Esophagus muscularis mucosa (tissue), 4 donors: ENCODE measurements around the gene EBF3. TPM values are rescaled to one million over a fixed set of nuclear protein-coding genes. Genes with fewer than 3 reads are reported as not detected.

Experiments used
- DNase-seq: peaks from one replicate; pipeline ENCODE4 v3.0.0-alpha.2; 2017; ENCODE audit errors: extremely low spot score
- H3K27ac ChIP-seq, 4 donors: fragments of 200-600 bp; sonication (generic); replicated peaks in 1 of 4; 1 replicate in 3 of 4; 2 replicates in 1 of 4; pipeline ENCODE4 v1.5.1; 2016 to 2019; ENCODE audit warnings: mild to moderate bottlenecking in 1 of 4
- H3K27me3 ChIP-seq, 4 donors: fragments of 200-600 bp; sonication (generic); one replicate each; pipeline versions ENCODE4 v1.5.1 to v1.6.0; 2016 to 2019
- H3K36me3 ChIP-seq, 4 donors: fragments of 200-600 bp; sonication (generic); one replicate each; pipeline ENCODE4 v1.5.1; 2016 to 2019
- H3K4me1 ChIP-seq, 4 donors: fragments of 200-600 bp; sonication (generic); one replicate each; pipeline ENCODE4 v1.5.1; 2016 to 2019
- H3K4me3 ChIP-seq, 4 donors: fragments of 200-600 bp; sonication (generic); 1 replicate in 2 of 4; 2 replicates in 2 of 4; pipeline ENCODE4 v1.5.1; 2016 to 2019; ENCODE audit warnings: mild to moderate bottlenecking in 4 of 4, moderate library complexity in 1 of 4
- H3K9me3 ChIP-seq, 4 donors: fragments of 200-600 bp; sonication (generic); 1 replicate in 3 of 4; 2 replicates in 1 of 4; pipeline ENCODE4 v1.5.1; 2016 to 2019
- EP300 ChIP-seq: sonication (generic); formaldehyde crosslinking; IDR thresholded peaks from one replicate; pipeline ENCODE4 v1.6.1; 2017; ENCODE audit warnings: antibody characterized with exemption
- POLR2A ChIP-seq: fragments of 450-650 bp; IDR thresholded peaks from one replicate; pipeline ENCODE4 v1.6.1; 2017; ENCODE audit warnings: antibody characterized with exemption, moderate library complexity, mild to moderate bottlenecking, low read depth
- POLR2AphosphoS5 ChIP-seq, 2 donors: sonication (generic); formaldehyde crosslinking; IDR thresholded peaks; one replicate each; pipeline ENCODE4 v1.6.1; 2017; ENCODE audit warnings: antibody characterized with exemption in 2 of 2
- WGBS: methylation state at CpG from one replicate; pipeline ENCODE4 v1.1.5; 2018; 5-methylcytosine and 5-hydroxymethylcytosine counted together
- intact Hi-C: fragments of 100-400 bp; cut with DNase I; formaldehyde crosslinking; loops from one replicate; pipeline ENCODE4 v1.15.1; 2023
- total RNA-seq, 4 donors: library from RNA; depleted of rRNA; stranded (reverse); fragments of >200 nt; gene quantifications; one replicate each; pipeline versions ENCODE4 v1.1.0 to v1.2.1, GENCODE V29; 2016
- TF ChIP-seq, protein P1 (sequence below), 3 experiments: fragments of 200-600 bp in 2 of 3; fragments of 450-650 bp in 1 of 3; sonication (generic) in 2 of 3; IDR thresholded peaks; one replicate each; pipeline ENCODE4 v1.5.1; 2017 to 2019; ENCODE audit warnings: antibody characterized with exemption in 3 of 3, mild to moderate bottlenecking in 2 of 3, moderate library complexity in 1 of 3

The EBF3 gene
- total RNA-seq, 4 donors from 2014 or later: 2.9 to 7.3 (median 5.2) TPM

DNA sequence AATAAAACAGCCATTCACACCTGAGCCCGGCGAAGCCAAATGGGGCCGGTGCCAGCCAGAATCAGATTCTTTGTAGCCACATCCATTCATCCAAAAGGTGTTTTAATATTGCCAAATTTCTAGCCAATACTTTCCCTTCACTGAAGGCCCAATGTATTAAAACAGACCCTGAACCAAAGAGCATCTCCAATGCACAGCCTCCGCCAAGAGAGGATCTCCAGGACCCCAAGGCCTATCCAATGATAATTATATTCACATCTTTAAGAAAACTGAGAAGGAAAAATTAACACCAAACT is 12.2 kb downstream of the EBF3 start:
- H3K9me3 ChIP-seq: no peaks in the 10 kb centered on the region
- no peaks in the 10 kb centered on the region for H3K36me3 ChIP-seq
- no peak for DNase-seq
- TF ChIP-seq POLR2A (no peak), EP300 (no peak), POLR2AphosphoS5 (IDR thresholded peaks at IDR 0.05) (no peak)
- TF ChIP-seq, protein P1, sequence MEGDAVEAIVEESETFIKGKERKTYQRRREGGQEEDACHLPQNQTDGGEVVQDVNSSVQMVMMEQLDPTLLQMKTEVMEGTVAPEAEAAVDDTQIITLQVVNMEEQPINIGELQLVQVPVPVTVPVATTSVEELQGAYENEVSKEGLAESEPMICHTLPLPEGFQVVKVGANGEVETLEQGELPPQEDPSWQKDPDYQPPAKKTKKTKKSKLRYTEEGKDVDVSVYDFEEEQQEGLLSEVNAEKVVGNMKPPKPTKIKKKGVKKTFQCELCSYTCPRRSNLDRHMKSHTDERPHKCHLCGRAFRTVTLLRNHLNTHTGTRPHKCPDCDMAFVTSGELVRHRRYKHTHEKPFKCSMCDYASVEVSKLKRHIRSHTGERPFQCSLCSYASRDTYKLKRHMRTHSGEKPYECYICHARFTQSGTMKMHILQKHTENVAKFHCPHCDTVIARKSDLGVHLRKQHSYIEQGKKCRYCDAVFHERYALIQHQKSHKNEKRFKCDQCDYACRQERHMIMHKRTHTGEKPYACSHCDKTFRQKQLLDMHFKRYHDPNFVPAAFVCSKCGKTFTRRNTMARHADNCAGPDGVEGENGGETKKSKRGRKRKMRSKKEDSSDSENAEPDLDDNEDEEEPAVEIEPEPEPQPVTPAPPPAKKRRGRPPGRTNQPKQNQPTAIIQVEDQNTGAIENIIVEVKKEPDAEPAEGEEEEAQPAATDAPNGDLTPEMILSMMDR (IDR thresholded peaks at IDR 0.05): no peak
- 89% methylated on average over 4 of the region's 4 CpGs for WGBS
- peaks cover 17 to 46% (median 24%) of the 10 kb centered on the region in 4 donors for H3K4me1 ChIP-seq
- intact Hi-C loops: no loop called here
- H3K4me3 ChIP-seq: no peak overlapping the region
- H3K27me3 ChIP-seq: peaks cover 0 to 71% (median 10%) of the 10 kb centered on the region in 4 donors
- peak overlapping the region in 2 of 4 donors; percentile 27 to 30 for H3K27ac ChIP-seq

DNA sequence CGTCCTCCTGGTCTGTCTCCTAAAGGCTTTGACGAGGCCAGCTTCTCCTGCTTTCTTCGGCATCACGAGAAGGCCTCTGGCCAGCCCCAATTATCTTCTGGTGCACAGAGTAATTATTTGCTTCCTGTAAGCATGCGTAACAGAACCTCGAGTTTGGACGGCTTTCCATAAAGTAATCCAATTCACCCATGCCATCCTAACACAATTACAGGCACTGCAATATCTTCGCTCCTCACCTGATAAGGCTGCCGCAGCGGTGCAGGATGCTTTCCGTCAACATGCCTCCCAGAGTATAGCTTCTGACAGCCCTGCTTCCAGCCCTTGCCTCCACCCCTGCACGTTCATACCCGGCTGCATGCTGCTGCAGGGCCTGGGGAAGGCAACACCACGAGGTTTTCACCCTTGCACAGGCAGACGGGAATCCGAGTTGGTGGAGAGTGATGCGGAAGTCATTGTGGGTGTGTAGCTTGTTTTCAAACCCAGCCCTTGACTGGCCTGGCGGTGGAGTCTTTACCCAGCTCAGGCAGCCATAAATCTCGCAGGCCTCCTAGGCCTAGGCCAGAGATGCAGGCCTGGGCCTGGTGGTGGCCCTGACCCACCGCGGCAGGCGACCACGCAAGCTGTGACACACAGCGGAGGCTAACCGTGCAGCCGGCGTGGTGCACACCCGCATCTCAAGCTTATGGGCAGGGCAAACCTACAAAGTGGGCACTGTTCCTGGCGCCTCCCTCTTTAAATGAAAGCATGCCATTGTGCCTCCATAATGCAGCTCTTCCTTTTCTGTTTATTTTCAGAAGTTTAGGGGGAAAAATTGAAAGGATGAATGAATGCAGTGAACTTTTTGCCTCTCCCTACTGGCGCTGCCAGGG is 12.7 kb downstream of the EBF3 start:
- no peak for DNase-seq
- TF ChIP-seq POLR2A (no peak), POLR2AphosphoS5 (IDR thresholded peaks at IDR 0.05) (no peak), EP300 (no peak)
- TF ChIP-seq, protein P1 (IDR thresholded peaks at IDR 0.05): no peak
- peaks cover 17 to 52% (median 24%) of the 10 kb centered on the region in 4 donors for H3K4me1 ChIP-seq
- intact Hi-C loops: no loop called here
- WGBS: 84% methylated on average over 26 of the region's 30 CpGs
- H3K27ac ChIP-seq: peak overlapping the region in 3 of 4 donors; percentile 1 to 30 (median 27)
- peaks cover 0 to 71% (median 4%) of the 10 kb centered on the region in 4 donors for H3K27me3 ChIP-seq
- H3K9me3 ChIP-seq: no peaks in the 10 kb centered on the region
- H3K36me3 ChIP-seq: no peaks in the 10 kb centered on the region
- H3K4me3 ChIP-seq: no peak overlapping the region

GRCh38 chr10:129950676-129951075 is 13.4 kb downstream of the EBF3 start:
- Histone ChIP-seq H3K4me1 (peaks cover 21 to 53% (median 24%) of the 10 kb centered on the region in 4 donors), H3K36me3 (no peaks in the 10 kb centered on the region), H3K27me3 (peaks cover 0 to 71% (median 2%) of the 10 kb centered on the region in 4 donors), H3K9me3 (no peaks in the 10 kb centered on the region), H3K27ac (peak overlapping the region in 3 of 4 donors; percentile 1 to 30 (median 27)), H3K4me3 (no peak overlapping the region)
- no peak for DNase-seq
- TF ChIP-seq EP300 (no peak), POLR2A (no peak), POLR2AphosphoS5 (IDR thresholded peaks at IDR 0.05) (no peak)
- TF ChIP-seq, protein P1 (IDR thresholded peaks at IDR 0.05): no peak
- 77% methylated on average over 2 of the region's 2 CpGs for WGBS
- intact Hi-C loops: no loop called here

DNA sequence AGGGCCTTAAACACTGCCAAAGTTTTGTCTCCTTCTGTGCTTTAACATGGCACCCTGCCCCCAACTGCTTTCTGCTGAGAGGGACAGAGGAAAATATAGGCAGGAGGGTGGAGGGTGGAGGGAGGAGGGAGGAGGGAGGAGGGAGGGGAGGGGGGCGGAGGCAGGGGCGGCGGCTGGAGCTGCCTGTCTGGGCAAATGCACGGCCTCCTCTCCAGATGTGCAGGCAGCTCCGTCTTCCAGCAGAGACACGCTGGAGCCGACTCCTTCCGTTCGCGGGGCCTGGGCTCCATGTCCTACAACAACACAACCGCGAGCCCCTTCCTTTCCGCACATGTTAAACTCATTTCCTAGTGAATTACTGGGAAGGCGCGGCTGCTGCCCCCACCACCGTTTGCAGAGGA is 14.2 kb downstream of the EBF3 start:
- Histone ChIP-seq H3K9me3 (no peaks in the 10 kb centered on the region), H3K36me3 (no peaks in the 10 kb centered on the region), H3K27me3 (peaks cover 0 to 70% (median 2%) of the 10 kb centered on the region in 4 donors), H3K27ac (peak overlapping the region; percentile 35 to 51 (median 40)), H3K4me3 (no peak overlapping the region), H3K4me1 (peaks cover 21 to 53% (median 27%) of the 10 kb centered on the region in 4 donors)
- TF ChIP-seq, protein P1 (IDR thresholded peaks at IDR 0.05): no peak
- TF ChIP-seq POLR2A (no peak), EP300 (no peak), POLR2AphosphoS5 (IDR thresholded peaks at IDR 0.05) (no peak)
- DNase-seq: no peak
- intact Hi-C loops: no loop called here
- WGBS: 25% methylated on average over 13 of the region's 16 CpGs
